Right cardiac atrium (tissue), 5 donors: ENCODE measurements around the gene EVA1A. TPM values are rescaled to one million over a fixed set of nuclear protein-coding genes. Genes with fewer than 3 reads are reported as not detected.

Source experiments
- ATAC-seq, 2 donors: fragments of 200-7000 bp; cut with Tn5 transposase; one replicate each; pipeline versions ENCODE4 v1.8.0 to v1.9.1; 2020; ENCODE audit warnings: moderate library complexity in 2 of 2, mild to moderate bottlenecking in 1 of 2
- DNase-seq, 3 donors: peaks; one replicate each; pipeline ENCODE4 v3.0.0-alpha.2; 2020
- H3K27ac ChIP-seq: one replicate; pipeline ENCODE4 v1.5.1; 2013; ENCODE audit warnings: mild to moderate bottlenecking, low read length, control low read depth, moderate library complexity
- H3K27me3 ChIP-seq: one replicate; pipeline ENCODE4 v1.6.1; 2013; ENCODE audit not compliant: control insufficient read depth, insufficient read depth
- H3K4me1 ChIP-seq: one replicate; pipeline ENCODE4 v1.6.1; 2013; ENCODE audit warnings: low read length; ENCODE audit not compliant: control insufficient read depth, insufficient read depth
- H3K4me3 ChIP-seq: one replicate; pipeline ENCODE4 v1.5.1; 2013; ENCODE audit warnings: low read length, control low read depth
- H3K9me3 ChIP-seq: one replicate; pipeline ENCODE4 v1.6.1; 2013; ENCODE audit warnings: low read length; ENCODE audit not compliant: control insufficient read depth
- WGBS: extraction: QIAGEN DNeasy Blood & Tissue Kit; methylation state at CpG from one replicate; pipeline ENCODE4 v1.1.7; 2013; 5-methylcytosine and 5-hydroxymethylcytosine counted together
- intact Hi-C, 4 donors: fragments of 100-400 bp; cut with DNase I; formaldehyde crosslinking; loops; one replicate each; pipeline versions ENCODE4 v1.11.0 to v1.14.0; 2022 to 2023
- polyA plus RNA-seq: library from polyadenylated mRNA; stranded (reverse); fragments of 200-250 nt; gene quantifications from one replicate; pipeline ENCODE4 v1.2.3, GENCODE V29; 2013
- total RNA-seq, 4 donors: library from RNA; stranded (reverse); fragmentation: NEBNext Ultra II Directional; extraction: Animal tissue kit (Norgen Biotek cat#: 25700); gene quantifications; one replicate each; pipeline ENCODE4 v1.2.1, GENCODE V29; 2021
- donor health status: healthy with polysubstance abuse.
- donor health status: DM: no; HTN: yes; CAD: no.
- donor health status: DM: no; HTN: no; CAD: no.
- donor health status: DM: no; HTN: yes; CAD: no; lungs with severe emphysema.
- donor health status: DM: yes; HTN: yes; CAD: no.

EVA1A gene
- total and polyA plus RNA-seq, 5 donors, result 0.24 to 0.66 (median 0.26) TPM; not detected in 2

GRCh38 chr2:75603477-75603876, 42.7 kb upstream of the EVA1A start:
- WGBS, result 84% methylated on average over 1 of the region's 1 CpG
- no peak for DNase-seq

DNA sequence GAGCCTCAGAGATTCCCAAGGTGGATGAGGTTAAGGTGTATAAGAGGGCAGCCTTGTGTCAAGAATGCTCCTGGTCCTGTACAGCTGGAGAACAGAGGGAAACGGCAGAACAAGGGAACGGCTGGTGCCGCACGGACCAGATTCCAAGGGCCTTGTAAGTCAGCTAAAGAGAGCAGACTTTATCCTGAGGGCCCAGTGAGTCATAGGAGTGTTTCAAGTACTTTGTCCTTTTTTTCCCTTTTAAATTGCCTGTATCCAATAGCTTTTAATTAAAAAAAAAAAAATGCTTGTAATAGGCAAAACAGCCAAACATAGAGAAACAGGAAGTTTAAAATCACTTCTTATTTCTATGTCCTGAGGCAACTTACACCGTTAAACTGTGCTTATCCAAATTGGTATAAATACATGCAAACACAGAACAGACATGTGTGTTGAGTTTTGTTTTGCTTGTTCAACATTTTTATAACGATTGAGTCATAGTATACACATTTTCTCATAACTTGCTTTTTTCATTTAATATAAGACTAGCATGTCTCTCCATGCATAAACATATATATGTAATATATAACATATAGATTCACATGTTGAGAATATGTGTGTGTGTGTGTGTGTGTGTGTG, 42.1 kb upstream of the EVA1A start:
- Histone ChIP-seq H3K27ac (no peak overlapping the region), H3K27me3 (no peaks in the 10 kb centered on the region), H3K4me1 (no peaks in the 10 kb centered on the region), H3K4me3 (no peak overlapping the region), H3K9me3 (no peaks in the 10 kb centered on the region)
- DNase-seq (no peak), ATAC-seq (no peak)
- intact Hi-C loops, result loop anchor here in 2 of 4 donors (10.0 kb wide), 3 partner anchors 128 to 688 kb away; no protein-coding TSS in a partner anchor
- WGBS, result 70% methylated on average over 6 of the region's 6 CpGs

More at GRCh38 chr2:75603477-75603876, 42.7 kb upstream of the EVA1A start:
- H3K27me3 ChIP-seq, result no peaks in the 10 kb centered on the region
- H3K4me1 ChIP-seq, result no peaks in the 10 kb centered on the region
- H3K4me3 ChIP-seq, result no peak overlapping the region
- H3K27ac ChIP-seq, result no peak overlapping the region
- H3K9me3 ChIP-seq, result no peaks in the 10 kb centered on the region
- ATAC-seq, result no peak
- intact Hi-C loops, result loop anchor here in 2 of 4 donors (10.0 kb wide), 3 partner anchors 129 to 689 kb away; no protein-coding TSS in a partner anchor

- intact Hi-C loops, result loop anchor here in 2 of 4 donors (10.0 kb wide), 3 partner anchors 126 to 686 kb away; no protein-coding TSS in a partner anchor
Observed at GRCh38 chr2:75600461-75601011, 39.8 kb upstream of the EVA1A start.

GRCh38 chr2:75598589-75599155, 37.9 kb upstream of the EVA1A start:
- ATAC-seq (no peak), DNase-seq (no peak)
- Histone ChIP-seq H3K4me3 (no peak overlapping the region), H3K27me3 (no peaks in the 10 kb centered on the region), H3K27ac (no peak overlapping the region), H3K4me1 (no peaks in the 10 kb centered on the region), H3K9me3 (no peaks in the 10 kb centered on the region)
- intact Hi-C loops, result no loop called here
- WGBS, result 75% methylated on average over 8 of the region's 8 CpGs

More at GRCh38 chr2:75600461-75601011, 39.8 kb upstream of the EVA1A start:
- Histone ChIP-seq H3K4me3 (no peak overlapping the region), H3K27ac (no peak overlapping the region), H3K27me3 (no peaks in the 10 kb centered on the region), H3K4me1 (no peaks in the 10 kb centered on the region), H3K9me3 (no peaks in the 10 kb centered on the region)
- WGBS, result 65% methylated on average over 4 of the region's 4 CpGs
- no peak for DNase-seq
- ATAC-seq, result no peak

- no peaks in the 10 kb centered on the region for H3K4me1 ChIP-seq
- 94% methylated on average over 20 of the region's 20 CpGs for WGBS
- H3K27ac ChIP-seq, result no peak overlapping the region
- intact Hi-C loops, result no loop called here
- no peak for ATAC-seq
- no peaks in the 10 kb centered on the region for H3K27me3 ChIP-seq
- no peak for DNase-seq
- H3K4me3 ChIP-seq, result no peak overlapping the region
- no peaks in the 10 kb centered on the region for H3K9me3 ChIP-seq
Observed at GRCh38 chr2:75597949-75598348, 37.2 kb upstream of the EVA1A start.

DNA sequence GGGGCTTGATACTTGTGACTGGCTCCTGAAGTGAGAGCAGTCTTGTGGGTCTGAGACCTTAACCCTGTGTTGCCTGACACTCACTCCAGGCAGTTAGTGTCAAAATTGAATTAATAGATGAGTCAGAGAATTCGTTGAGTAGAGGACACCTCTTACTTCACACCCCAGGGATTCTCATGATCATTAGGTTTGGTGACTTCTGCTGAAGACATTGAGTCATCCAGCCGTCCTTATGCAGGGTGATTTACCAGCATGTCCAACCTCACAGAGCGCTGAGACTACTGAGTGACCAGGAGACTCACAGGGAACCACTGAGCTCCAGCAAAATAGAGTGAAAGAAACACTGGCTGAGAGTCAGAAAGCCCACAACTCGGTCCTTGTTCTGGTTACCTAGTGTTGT, 36.0 kb upstream of the EVA1A start:
- Histone ChIP-seq H3K27me3 (no peaks in the 10 kb centered on the region), H3K27ac (no peak overlapping the region), H3K9me3 (no peaks in the 10 kb centered on the region), H3K4me1 (no peaks in the 10 kb centered on the region), H3K4me3 (no peak overlapping the region)
- WGBS, result 80% methylated on average over 4 of the region's 4 CpGs
- no peak for DNase-seq
- intact Hi-C loops, result no loop called here
- no peak for ATAC-seq

DNA sequence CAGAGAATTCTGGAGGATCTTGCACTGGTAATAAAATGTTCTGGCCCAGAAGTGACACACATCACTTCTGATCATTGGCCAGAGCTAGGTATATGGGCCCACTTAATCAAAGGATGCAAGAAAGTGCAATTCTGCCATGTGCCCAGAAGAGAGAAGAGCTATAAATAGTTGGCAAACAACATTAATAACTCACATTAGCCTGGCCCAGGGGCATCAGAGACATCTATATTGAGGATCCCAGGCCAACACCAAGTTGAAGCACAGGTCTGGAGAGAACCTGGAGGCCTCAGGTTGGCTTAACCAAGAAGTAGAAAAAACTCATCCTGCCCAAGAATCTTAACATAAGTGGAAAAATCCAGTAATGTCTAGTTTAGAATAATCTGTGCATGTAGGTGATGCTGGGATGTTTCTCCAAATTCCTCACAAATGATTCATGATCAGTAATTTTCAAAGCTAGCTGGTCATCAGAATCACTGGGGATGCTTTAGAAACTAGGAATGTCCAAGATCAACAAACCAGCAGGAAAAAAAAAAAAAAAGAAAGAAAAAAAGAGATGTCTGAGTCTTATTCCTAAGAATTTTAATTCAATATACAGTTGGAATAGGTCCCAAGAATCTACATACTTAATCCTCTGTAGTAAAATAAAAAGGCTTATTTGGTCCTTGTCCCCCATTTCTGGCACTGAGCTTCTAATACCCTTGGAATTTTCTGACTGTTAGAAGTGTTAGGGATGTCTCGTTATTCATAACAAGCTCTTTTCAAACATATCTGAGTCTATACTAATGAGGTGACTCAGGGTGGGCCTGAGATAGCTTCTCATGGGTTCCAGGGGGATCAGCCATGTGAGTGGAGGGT, 35.0 kb upstream of the EVA1A start:
- no peak overlapping the region for H3K4me3 ChIP-seq
- no peaks in the 10 kb centered on the region for H3K4me1 ChIP-seq
- intact Hi-C loops, result no loop called here
- no peaks in the 10 kb centered on the region for H3K27me3 ChIP-seq
- ATAC-seq (no peak), DNase-seq (no peak)
- WGBS, result 51% methylated on average over 1 of the region's 1 CpG
- H3K27ac ChIP-seq, result no peak overlapping the region
- no peaks in the 10 kb centered on the region for H3K9me3 ChIP-seq

- 66% methylated on average over 3 of the region's 3 CpGs for WGBS
- DNase-seq (no peak), ATAC-seq (no peak)
- intact Hi-C loops, result no loop called here
- H3K27me3 ChIP-seq, result no peaks in the 10 kb centered on the region
- H3K4me1 ChIP-seq, result no peaks in the 10 kb centered on the region
- no peaks in the 10 kb centered on the region for H3K9me3 ChIP-seq
- no peak overlapping the region for H3K27ac ChIP-seq
- H3K4me3 ChIP-seq, result no peak overlapping the region
Observed at GRCh38 chr2:75594596-75594995, 33.9 kb upstream of the EVA1A start.

GRCh38 chr2:75592888-75593287, 32.1 kb upstream of the EVA1A start:
- no peak overlapping the region for H3K27ac ChIP-seq
- no peaks in the 10 kb centered on the region for H3K9me3 ChIP-seq
- no peaks in the 10 kb centered on the region for H3K27me3 ChIP-seq
- no peaks in the 10 kb centered on the region for H3K4me1 ChIP-seq
- DNase-seq, result no peak
- H3K4me3 ChIP-seq, result no peak overlapping the region
- 94% methylated on average over 5 of the region's 5 CpGs for WGBS
- intact Hi-C loops, result no loop called here
- ATAC-seq, result no peak

GRCh38 chr2:75592030-75592429, 31.3 kb upstream of the EVA1A start:
- 70% methylated on average over 4 of the region's 4 CpGs for WGBS
- H3K27me3 ChIP-seq, result no peaks in the 10 kb centered on the region
- intact Hi-C loops, result no loop called here
- ATAC-seq, result no peak
- H3K4me1 ChIP-seq, result no peaks in the 10 kb centered on the region
- DNase-seq, result no peak
- no peaks in the 10 kb centered on the region for H3K9me3 ChIP-seq
- no peak overlapping the region for H3K4me3 ChIP-seq
- H3K27ac ChIP-seq, result no peak overlapping the region
